ENCODE data around the gene PPM1H.

The PPM1H gene

DNA sequence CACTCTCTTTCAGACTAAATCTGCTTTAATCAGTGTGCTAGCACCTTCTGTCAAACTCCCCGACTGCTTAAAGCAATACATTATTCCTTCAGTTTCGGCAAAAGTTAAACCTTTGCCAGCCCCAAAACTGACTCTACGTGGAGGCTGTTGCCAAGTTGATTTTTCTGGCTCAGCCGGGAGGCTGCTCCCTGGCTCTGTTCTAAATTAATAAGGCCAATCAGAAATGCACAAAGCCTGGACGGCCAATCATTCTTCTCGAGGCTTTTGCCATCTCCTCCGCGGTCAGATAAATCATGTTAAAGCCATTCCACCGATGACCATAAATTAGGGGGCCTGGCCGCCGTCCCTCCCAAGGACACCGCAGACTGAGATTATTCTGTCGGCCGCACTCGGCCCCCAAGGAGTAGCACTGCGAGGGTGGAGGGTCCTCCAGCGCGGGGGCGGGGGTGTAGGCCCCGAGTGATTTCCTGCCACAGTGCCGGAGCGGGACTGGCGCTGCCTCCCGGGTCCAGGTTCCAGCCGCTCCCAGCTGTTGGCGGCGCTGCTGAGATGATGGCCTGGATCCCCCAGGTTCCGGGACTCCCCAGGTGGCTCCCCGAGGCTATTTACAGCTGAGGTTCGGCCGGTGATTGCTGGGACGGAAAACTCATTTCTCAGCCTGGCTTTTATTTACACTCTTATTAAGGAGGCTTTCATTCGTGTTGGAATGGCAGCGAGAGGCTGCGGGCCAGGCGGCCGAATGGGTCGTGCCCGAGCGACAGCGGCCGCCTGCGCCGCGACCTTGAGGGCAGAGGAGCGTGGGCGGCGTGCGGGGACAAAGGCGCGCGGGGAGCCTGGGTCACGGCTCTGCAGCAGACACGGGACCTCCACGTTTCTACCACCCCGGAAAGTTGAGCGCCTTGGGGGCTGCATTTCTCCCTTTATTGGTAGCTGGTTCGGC, 303.2 kb downstream of the PPM1H start:
- peak; percentile 90 for DNase-seq

GRCh38 chr12:62629971-62630739, 304.8 kb downstream of the PPM1H start:
- peak; percentile 22 for DNase-seq

GRCh38 chr12:62629413-62629812, 305.5 kb downstream of the PPM1H start:
- peak; percentile 41 for DNase-seq

GRCh38 chr12:62627181-62627580, 307.8 kb downstream of the PPM1H start:
- DNase-seq, result no peak

GRCh38 chr12:62625228-62625627, 309.7 kb downstream of the PPM1H start:
- no peak for DNase-seq

DNA sequence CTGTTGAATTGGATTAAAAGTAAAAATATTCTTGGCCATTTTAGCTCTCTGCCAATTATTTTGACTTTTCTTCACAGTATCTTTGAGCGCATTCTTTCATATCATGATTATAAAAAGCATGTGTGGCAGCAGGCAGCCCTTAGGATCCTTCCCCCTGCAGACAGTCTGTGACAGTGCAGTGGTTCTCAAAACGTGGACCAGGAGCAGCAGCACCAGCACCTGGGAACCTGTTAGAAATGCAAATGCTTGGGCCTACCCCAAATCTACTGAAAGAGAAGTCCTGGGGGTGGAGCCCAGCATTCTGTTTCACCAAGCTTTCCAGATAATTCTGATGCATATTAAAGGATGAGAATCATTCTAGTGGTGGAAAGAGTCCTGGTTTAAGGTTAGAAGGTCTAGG, 312.8 kb downstream of the PPM1H start:
- no peak for DNase-seq

GRCh38 chr12:62621101-62621638, 313.8 kb downstream of the PPM1H start:
- DNase-seq, result no peak

DNA sequence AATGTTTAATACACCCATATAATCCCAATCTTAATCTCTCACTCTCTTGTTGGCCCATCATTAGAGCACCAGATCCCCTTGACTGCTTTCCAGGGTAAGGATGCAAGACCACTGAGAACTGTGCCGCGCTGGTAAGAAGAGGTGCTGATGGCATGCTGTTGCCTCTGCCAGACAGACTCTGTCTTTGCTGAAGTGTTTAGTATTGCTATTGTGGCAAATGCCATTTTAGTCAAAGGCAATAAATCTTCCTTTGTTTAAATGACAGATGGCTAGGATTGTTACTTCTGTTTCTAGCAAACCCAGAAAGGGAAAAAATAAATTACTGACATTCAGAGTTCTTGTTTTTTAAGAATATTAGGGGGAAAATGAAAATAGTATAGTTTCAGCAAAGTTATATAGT, 316.0 kb downstream of the PPM1H start:
- no peak for DNase-seq

- DNase-seq, result no peak
Measured at GRCh38 chr12:62618319-62618718, 316.6 kb downstream of the PPM1H start.

DNA sequence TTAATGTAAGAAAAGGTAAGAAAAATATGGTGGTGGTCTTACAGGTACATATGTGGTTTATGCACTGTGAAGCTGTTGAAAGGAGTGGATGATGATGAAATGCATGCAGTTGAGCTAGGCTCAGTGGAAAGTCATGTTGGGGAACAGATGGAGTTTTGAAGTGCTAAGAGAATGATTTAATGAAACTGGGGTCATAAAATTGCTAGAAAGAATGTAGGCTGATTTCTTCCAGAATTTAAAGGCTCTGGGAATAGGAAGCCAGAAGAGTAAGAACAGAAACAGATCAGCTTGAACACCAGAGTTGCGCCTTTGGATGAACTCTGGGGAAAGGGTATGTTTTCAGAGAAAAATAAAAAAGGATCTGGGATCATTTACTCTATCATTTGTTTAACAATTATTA, 321.9 kb downstream of the PPM1H start:
- DNase-seq, result no peak

DNA sequence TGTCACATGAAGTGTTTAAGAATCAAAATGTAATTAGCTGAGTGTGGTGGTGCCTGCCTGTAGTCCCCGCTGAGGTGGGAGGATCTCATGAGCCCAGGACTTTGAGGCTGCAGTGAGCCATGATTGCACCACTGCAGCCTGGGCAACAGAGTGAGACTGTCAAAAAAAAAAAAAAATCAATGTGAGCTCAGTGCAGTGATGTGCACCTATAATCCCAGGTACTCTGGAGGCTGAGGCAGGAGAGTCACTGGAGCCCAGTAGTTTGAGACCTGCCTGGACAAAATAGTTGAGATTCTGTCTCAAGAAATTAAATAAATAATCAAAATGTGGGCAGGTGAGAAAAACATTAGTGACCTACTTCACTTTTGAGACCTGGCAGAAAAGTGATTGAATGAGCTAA, 328.3 kb downstream of the PPM1H start:
- no peak for DNase-seq

- DNase-seq, result peak; percentile 31
Measured at GRCh38 chr12:62605981-62606380, 329.0 kb downstream of the PPM1H start.

DNA sequence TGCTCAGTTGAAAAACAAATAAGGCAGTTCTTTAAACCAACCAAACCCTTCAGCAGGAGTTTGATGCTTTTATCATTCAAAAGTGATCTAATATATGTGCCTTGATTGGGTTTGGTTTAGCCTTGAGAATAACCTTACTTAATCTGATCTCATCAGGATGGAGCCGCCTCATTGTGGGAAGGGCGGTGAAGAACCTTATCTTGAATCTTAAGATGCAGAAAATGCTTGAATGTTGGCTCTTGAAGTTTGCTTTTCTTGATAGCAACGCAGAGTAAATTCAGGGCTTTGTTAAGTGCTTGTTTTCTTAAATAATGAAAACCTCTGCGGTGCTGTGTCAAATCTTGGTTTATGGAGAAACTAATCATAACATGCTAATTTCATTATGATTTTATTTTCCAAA, 330.1 kb downstream of the PPM1H start:
- no peak for DNase-seq

DNA sequence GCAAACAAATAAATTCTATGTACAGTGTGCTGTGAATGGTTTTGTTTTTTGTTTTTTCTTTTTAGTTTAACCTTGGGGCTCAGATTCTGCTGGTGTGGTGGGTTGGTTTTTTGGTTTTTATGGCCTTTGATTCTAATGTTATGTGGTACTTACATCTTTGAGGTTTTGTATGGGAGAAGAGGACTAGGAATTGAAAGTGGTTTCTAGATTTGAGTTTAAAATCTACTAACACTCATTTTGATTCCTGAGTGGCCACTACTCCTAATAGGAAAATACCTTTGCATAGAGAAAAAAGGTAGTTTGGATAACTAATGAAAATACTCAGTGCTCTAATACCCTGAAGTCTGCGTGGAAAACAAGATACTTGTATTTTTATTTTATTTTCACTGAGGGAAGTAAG, 330.6 kb downstream of the PPM1H start:
- no peak for DNase-seq

DNA sequence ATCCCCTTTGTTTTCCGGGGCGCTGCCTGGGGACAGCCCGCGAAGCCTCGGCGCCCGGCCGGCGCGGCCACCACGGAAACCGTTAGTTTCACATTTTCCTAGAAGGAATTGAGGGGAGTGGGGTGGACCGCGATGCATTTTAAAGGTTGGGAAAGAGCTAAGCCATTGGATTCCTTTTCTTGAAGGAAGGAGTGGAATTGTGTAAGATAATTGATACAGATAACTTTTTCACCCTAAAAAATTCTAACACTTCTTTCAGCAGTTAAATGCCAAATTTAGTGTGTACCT, 331.2 kb downstream of the PPM1H start:
- DNase-seq, result no peak

DNA sequence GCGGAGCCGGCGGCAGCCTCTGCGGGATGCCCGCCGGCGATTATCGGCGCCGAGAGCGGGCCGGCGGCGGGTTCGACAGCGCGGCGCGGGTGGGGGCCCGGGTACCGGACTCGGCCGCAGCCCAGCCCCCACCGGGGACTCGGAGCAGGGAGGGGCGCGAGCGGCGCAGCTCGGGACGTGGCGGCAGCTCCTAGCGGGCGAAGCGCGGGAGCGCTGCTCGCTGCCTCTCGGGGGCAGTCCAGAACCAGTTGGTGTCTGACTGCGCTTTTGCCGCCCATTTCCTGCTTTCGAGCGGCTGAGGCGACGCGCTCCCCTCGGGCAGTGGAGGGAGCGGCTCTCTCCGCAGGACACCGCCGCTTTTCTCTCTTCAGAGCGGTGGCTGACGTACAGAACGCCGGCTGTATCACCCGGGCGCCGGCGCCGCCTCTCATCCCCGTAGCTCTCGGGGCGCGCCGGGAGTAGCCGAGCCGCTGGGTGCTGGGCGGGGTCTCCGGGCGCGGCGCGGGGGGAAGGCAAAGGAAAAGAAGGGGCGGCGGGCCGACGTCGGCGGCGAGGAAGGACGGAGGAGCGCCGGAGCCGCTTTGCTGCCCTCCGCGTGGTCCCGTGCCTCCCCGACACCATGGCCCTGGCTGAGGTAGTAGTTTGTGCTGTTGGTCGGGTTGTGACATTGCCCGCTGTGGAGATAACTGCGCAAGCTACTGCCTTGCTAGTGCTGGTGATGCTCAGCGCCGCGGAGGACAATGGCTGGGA, 331.7 kb downstream of the PPM1H start:
- DNase-seq, result peak; percentile 94

GRCh38 chr12:62602255-62603060, 332.5 kb downstream of the PPM1H start:
- peak; percentile 99 for DNase-seq

- no peak for DNase-seq
Measured at GRCh38 chr12:62601765-62602164, 333.2 kb downstream of the PPM1H start.

DNA sequence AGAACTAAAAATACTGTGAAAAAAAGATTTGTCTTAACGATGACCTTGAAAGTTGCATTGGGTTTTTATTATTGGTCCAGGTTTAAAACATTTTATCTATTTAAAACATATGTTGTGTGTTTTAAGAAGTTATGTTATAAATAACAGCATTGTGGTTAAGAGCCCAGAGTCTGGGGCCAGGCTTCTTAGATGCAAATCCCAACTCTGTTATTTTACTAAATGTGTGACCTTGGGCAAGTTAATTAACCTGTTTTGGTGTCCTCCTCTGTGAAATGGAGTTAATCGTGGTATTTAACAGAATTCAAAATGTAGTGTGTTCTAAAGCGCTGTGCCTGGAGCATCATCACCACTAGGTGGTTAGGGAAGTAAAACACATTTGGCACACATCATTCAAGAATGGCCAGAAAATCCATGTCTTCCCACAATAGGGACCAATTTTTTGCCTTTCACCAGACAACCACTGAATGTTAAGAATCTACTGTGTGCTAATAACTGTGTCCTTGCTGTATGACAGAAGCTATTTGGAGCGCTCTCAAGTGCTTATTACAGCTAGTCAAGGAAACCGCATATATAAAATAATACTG, 335.0 kb downstream of the PPM1H start:
- no peak for DNase-seq

- DNase-seq, result no peak
Measured at GRCh38 chr12:62598846-62599245, 336.1 kb downstream of the PPM1H start.

- no peak for DNase-seq
Measured at GRCh38 chr12:62597253-62597652, 337.7 kb downstream of the PPM1H start.

All from retina (tissue), 1 donor.